Stomach (tissue), 4 donors: Measurements from ENCODE around the gene PM20D2.

Experiments
- CTCF ChIP-seq, 7 experiments: fragments of 450-650 bp in 4 of 7; fragments of 200-600 bp in 3 of 7; sonication (generic) in 3 of 7; IDR thresholded peaks; one replicate each; pipeline ENCODE4 v1.5.1; 2016 to 2019; ENCODE audit warnings: antibody characterized with exemption in 7 of 7, control low read depth in 2 of 7, mild to moderate bottlenecking in 1 of 7
- POLR2A ChIP-seq, 4 donors: fragments of 450-650 bp; IDR thresholded peaks; one replicate each; pipeline ENCODE4 v1.6.1; 2016; ENCODE audit warnings: antibody characterized with exemption in 4 of 4, control low read depth in 2 of 4, mild to moderate bottlenecking in 1 of 4, moderate library complexity in 1 of 4
- POLR2AphosphoS5 ChIP-seq, 3 donors: sonication (generic); formaldehyde crosslinking; IDR thresholded peaks; one replicate each; pipeline ENCODE4 v1.6.1; 2016; ENCODE audit warnings: antibody characterized with exemption in 3 of 3

GRCh38 chr6:89131599-89131998 lies 14.3 kb upstream of the PM20D2 start:
- TF ChIP-seq CTCF (IDR thresholded peaks at IDR 0.05), result no peak
- no peak for TF ChIP-seq POLR2AphosphoS5 (IDR thresholded peaks at IDR 0.05)
- TF ChIP-seq POLR2A (IDR thresholded peaks at IDR 0.05), result no peak
